Lower leg skin (tissue), 3 donors: ENCODE measurements around the gene LANCL2.

ENCODE experiments used
- POLR2A ChIP-seq, 2 donors: fragments of 450-650 bp; IDR thresholded peaks; one replicate each; pipeline ENCODE4 v1.6.1; 2016 to 2017; ENCODE audit warnings: antibody characterized with exemption in 2 of 2, mild to moderate bottlenecking in 1 of 2, moderate library complexity in 1 of 2
- TF ChIP-seq, protein P1 (sequence below), 3 donors: fragments of 450-650 bp; IDR thresholded peaks; one replicate each; pipeline ENCODE4 v1.5.1; 2016; ENCODE audit warnings: antibody characterized with exemption in 3 of 3, mild to moderate bottlenecking in 3 of 3, moderate library complexity in 2 of 3

DNA sequence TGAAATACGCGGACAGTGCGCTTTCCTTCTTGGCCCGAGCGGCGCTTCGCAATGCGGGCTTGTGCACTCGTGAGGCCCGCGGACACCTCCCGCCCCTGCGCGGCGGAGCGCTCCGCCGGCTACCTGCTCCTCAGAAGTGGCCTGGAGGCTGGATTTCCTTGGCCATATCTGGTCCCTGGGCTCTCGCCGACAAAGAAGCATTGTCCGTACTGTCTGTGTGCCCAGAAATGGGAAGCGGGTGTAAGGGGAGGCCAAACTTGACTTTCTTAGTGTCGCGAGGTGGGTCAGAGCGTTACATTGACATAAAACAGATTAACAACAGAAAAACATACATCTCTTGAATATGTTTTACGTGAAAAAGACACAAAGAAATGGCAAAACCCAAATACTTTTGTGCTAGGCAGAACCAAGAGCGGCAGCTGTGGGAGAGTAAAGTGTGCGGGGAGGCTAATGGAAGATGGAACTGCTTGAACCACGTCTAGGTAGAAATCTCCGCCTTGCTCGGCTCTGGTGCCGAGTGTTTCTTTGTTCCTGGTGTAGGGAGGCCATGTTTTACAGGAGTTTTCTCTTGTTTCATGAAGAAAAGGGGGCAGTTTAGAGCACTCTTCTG, 1.4 kb downstream of the LANCL2 start:
- TF ChIP-seq, protein P1, sequence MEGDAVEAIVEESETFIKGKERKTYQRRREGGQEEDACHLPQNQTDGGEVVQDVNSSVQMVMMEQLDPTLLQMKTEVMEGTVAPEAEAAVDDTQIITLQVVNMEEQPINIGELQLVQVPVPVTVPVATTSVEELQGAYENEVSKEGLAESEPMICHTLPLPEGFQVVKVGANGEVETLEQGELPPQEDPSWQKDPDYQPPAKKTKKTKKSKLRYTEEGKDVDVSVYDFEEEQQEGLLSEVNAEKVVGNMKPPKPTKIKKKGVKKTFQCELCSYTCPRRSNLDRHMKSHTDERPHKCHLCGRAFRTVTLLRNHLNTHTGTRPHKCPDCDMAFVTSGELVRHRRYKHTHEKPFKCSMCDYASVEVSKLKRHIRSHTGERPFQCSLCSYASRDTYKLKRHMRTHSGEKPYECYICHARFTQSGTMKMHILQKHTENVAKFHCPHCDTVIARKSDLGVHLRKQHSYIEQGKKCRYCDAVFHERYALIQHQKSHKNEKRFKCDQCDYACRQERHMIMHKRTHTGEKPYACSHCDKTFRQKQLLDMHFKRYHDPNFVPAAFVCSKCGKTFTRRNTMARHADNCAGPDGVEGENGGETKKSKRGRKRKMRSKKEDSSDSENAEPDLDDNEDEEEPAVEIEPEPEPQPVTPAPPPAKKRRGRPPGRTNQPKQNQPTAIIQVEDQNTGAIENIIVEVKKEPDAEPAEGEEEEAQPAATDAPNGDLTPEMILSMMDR (IDR thresholded peaks at IDR 0.05): no peak
- TF ChIP-seq POLR2A (IDR thresholded peaks at IDR 0.05): no peak
